Bronchial epithelial cell (primary cell): ENCODE data around the gene OLFM1. TPM values are rescaled to one million over a fixed set of nuclear protein-coding genes. Genes with fewer than 3 reads are reported as not detected.

Experiments
- DNase-seq: peaks from one replicate; pipeline ENCODE4 v3.0.0-alpha.2; 2010; ENCODE audit warnings: low read depth
- FAIRE-seq: peaks from 2 replicates; lab custom pipeline; 2011; peaks lifted over from hg19 to GRCh38; lab: Jason Lieb, UNC
- H3K27me3 ChIP-seq: 2 replicates; pipeline ENCODE4 v1.5.1; 2011; ENCODE audit warnings: low read length; ENCODE audit not compliant: control insufficient read depth, insufficient read depth
- H3K36me3 ChIP-seq: 2 replicates; pipeline ENCODE4 v1.5.1; 2011; ENCODE audit warnings: low read length; ENCODE audit not compliant: control insufficient read depth, insufficient read depth
- H3K4me3 ChIP-seq: 2 replicates; pipeline ENCODE4 v1.5.1; 2011; ENCODE audit warnings: mild to moderate bottlenecking, low read depth, low read length, control low read depth
- total RNA-seq: library from RNA; depleted of rRNA; stranded (reverse); fragments of >200 nt; gene quantifications from 2 replicates; pipeline ENCODE4 v1.2.1, GENCODE V29; 2014
- TF ChIP-seq, protein P1 (sequence below): IDR thresholded peaks from 2 replicates; pipeline ENCODE4 v1.5.1; 2011; ENCODE audit warnings: mild to moderate bottlenecking, moderate library complexity, low read length, control low read depth, inconsistent platforms; ENCODE audit not compliant: insufficient read depth, severe bottlenecking

Gene OLFM1
- total RNA-seq, 1 donor from 2014 or later: 0.26 TPM

DNA sequence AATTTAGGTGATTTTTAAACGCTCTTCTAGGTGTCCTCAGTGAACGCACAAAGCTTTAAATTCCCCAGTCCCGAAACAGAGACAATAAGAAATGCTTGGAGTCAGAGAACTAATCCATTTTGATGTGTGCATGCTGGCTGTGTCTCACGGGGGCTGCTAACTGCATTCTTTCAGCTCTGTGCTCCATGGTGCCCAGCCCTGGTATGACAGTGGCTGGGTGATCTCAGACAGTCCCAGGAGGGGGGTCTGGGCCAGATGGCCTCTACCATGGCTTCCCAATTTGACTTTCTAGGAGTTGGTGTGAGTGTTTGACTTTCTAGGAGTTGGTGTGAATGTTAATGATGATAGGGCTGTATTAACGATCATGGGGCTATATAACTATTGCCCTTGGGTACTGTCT lies 12.1 kb downstream of the OLFM1 start:
- H3K27me3 ChIP-seq: no peaks in the 10 kb centered on the region
- no peak for FAIRE-seq
- no peaks in the 10 kb centered on the region for H3K36me3 ChIP-seq
- DNase-seq: no peak
- TF ChIP-seq, protein P1, sequence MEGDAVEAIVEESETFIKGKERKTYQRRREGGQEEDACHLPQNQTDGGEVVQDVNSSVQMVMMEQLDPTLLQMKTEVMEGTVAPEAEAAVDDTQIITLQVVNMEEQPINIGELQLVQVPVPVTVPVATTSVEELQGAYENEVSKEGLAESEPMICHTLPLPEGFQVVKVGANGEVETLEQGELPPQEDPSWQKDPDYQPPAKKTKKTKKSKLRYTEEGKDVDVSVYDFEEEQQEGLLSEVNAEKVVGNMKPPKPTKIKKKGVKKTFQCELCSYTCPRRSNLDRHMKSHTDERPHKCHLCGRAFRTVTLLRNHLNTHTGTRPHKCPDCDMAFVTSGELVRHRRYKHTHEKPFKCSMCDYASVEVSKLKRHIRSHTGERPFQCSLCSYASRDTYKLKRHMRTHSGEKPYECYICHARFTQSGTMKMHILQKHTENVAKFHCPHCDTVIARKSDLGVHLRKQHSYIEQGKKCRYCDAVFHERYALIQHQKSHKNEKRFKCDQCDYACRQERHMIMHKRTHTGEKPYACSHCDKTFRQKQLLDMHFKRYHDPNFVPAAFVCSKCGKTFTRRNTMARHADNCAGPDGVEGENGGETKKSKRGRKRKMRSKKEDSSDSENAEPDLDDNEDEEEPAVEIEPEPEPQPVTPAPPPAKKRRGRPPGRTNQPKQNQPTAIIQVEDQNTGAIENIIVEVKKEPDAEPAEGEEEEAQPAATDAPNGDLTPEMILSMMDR: no peak
- no peak overlapping the region for H3K4me3 ChIP-seq

DNA sequence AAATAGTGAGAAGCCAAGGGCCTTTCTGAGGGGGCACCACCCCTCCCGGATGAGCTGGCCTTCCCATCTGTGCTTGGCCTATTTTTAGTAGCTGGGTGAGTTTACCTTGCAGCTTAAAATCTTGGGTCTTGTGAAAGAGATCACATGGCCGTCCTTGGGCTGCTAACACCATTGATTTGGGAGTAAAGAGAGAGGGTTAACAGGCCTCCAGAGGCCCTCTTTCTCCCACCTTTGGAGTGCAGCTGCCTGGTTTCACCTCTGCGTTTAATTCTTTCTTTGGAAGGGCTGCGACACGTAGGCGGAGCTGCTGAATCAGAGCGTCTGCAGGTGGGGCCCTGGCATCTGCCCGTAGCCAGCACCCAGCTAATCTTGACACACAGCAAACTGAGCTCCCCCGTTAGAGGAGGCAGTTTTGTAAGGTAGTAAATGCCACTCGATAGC lies 12.8 kb downstream of the OLFM1 start:
- TF ChIP-seq, protein P1: no peak
- DNase-seq (no peak), FAIRE-seq (no peak)
- H3K36me3 ChIP-seq: no peaks in the 10 kb centered on the region
- no peaks in the 10 kb centered on the region for H3K27me3 ChIP-seq
- no peak overlapping the region for H3K4me3 ChIP-seq

DNA sequence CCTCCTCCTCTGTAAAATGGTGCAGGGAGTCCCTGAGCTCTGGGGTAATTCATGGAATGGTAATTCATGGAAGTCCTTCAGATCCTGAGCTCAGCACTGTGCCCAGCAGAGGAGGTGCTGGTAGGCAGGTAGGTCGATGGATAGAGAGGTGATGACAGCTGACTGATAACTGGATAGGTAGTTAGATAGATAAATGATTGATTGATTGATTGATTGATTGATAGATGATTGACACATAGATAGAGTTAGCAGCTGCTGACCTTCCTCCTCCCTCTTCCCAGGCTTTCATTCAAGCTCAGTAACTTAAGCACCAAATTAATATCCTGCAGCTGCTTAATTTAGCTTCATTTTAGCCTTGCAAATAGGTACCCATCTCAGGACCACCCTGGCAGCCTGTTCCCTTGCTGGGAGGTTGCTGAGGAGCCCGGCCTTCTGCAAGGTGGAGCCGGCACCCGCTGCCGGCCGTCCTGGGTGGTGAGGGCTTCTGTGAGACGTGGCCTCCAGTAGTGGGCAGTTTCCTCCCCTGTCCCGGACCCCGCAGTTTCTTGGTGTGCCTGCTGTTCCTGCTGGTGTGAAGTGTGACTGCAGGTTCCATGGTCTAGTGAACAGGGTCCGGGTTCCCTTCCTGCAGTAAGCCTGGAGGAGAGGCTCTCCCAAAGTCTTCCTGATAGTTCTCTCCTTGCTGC lies 13.4 kb downstream of the OLFM1 start:
- no peaks in the 10 kb centered on the region for H3K36me3 ChIP-seq
- FAIRE-seq (peak; percentile 18), DNase-seq (no peak)
- TF ChIP-seq, protein P1: no peak
- H3K4me3 ChIP-seq: no peak overlapping the region
- no peaks in the 10 kb centered on the region for H3K27me3 ChIP-seq

DNA sequence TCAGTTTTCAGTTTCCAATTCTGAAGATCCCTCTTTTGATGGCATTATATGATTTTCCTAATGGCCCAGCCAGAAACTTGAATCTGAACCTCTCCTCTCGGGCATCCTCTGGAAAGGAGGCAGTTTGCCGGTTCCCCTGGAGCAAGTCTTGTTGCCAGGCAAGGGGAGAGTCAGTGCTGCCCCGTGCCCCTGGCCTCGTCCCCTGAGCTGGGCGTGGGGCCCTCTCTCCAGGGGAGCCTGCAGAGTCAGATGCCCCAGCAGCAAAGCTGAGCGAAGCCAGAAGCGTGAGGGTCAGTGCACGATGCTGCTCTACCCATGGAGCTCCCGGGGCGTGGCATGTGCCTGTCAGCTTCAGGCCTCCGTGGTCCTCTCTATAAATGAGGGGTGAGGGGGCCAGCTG lies 14.0 kb downstream of the OLFM1 start:
- H3K27me3 ChIP-seq: no peaks in the 10 kb centered on the region
- FAIRE-seq: no peak

DNA sequence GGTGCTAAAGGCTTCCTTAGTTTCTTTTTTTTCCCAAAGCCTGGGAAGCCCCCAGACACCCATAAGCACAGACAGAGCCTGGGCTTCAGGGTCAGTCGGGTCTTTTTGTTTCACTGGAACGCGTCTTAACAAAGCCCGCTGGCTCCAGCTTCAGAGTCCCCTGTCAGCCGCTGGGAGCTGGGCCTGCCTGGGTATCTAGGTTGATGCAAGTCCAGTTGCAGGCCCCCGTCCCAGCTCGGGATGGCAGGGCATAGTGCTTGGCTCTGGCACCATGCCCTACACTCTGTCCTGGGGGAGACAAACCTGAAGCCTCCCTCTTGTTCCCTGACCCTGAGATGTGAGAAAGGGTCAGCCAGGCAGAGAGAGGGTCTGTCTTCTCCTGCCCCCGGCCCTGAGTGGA lies 14.5 kb downstream of the OLFM1 start:
- H3K36me3 ChIP-seq: no peaks in the 10 kb centered on the region
- H3K27me3 ChIP-seq: no peaks in the 10 kb centered on the region
- TF ChIP-seq, protein P1: no peak
- DNase-seq (no peak), FAIRE-seq (no peak)
- no peak overlapping the region for H3K4me3 ChIP-seq

More for the DNA sequence above, 14.0 kb downstream of the OLFM1 start:
- H3K4me3 ChIP-seq: no peak overlapping the region
- no peak for DNase-seq
- TF ChIP-seq, protein P1: no peak
- H3K36me3 ChIP-seq: no peaks in the 10 kb centered on the region

DNA sequence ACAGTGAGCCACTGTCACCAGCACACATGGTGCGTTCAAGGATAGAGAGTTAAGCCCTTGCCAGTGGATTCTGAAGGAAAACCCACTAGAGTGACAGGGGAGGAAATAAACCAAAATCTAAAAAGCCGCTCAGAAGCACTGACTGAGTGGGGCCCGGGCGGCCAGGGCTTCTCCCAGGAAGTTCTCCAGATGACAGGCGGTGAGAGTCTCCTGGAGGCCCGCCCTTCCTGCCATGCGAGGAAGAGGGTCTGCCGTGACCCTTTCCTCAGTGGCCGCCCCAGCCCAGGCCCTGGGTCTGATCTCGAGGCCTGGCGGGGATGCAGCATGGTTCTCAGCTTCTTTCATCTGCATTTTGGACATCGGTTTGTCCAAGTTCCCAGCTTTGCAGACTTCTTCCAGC lies 14.9 kb downstream of the OLFM1 start:
- DNase-seq: no peak
- FAIRE-seq: no peak
- no peak overlapping the region for H3K4me3 ChIP-seq
- H3K36me3 ChIP-seq: no peaks in the 10 kb centered on the region
- H3K27me3 ChIP-seq: no peaks in the 10 kb centered on the region
- TF ChIP-seq, protein P1: no peak
